GOT3 (cell line): ENCODE measurements around the gene GPR156.
A peak's percentile ranks its signal among the peaks of the same experiment; 100 is the strongest.

ENCODE experiments used
- DNase-seq: peaks from one replicate; lab custom pipeline; 2025; ENCODE audit warnings: mixed read lengths; lab: John Stamatoyannopoulos, UW

Gene GPR156

DNA sequence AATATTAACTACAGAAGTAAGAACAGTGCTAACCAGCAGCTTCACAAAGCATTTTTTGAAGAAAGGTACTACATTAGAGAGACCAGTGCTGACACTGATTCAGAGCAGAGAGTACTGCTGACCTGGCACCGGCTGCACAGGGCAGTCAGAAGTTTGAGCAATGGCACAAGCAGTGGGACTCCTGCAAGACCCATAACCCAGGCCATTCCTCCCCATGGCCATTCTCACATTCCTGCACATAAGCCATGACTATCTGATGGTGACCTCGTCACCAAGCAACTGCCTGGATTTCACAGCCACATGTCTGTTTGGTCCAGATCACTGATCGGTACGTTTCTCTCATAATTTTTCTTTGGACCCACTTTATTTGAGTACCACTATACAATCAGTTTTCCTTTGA is 88.7 kb downstream of the GPR156 start:
- no peak for DNase-seq

- DNase-seq, result no peak
These were observed 91.5 kb downstream of the GPR156 start for GRCh38 chr3:120193554-120193953.

GRCh38 chr3:120192579-120192978 is 92.4 kb downstream of the GPR156 start:
- DNase-seq, result no peak

DNA sequence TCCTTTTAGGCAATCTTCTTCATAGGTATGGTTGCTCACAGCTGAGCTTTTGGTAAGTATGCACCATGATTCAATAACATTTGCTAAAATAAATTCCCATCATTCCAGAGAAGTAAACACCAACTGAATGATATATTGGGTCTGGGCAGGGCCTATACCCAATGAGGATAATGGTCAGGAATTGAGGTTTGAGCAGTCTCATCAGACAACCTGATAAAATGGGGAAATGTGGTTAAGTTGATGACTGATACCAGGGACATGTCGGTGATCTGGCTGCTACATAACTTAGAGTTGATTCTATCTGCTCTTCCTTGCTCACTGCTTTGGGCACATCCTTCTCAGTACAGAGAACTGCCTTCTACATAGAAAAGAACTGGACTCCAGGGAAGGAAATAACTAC is 92.9 kb downstream of the GPR156 start:
- DNase-seq, result no peak

DNA sequence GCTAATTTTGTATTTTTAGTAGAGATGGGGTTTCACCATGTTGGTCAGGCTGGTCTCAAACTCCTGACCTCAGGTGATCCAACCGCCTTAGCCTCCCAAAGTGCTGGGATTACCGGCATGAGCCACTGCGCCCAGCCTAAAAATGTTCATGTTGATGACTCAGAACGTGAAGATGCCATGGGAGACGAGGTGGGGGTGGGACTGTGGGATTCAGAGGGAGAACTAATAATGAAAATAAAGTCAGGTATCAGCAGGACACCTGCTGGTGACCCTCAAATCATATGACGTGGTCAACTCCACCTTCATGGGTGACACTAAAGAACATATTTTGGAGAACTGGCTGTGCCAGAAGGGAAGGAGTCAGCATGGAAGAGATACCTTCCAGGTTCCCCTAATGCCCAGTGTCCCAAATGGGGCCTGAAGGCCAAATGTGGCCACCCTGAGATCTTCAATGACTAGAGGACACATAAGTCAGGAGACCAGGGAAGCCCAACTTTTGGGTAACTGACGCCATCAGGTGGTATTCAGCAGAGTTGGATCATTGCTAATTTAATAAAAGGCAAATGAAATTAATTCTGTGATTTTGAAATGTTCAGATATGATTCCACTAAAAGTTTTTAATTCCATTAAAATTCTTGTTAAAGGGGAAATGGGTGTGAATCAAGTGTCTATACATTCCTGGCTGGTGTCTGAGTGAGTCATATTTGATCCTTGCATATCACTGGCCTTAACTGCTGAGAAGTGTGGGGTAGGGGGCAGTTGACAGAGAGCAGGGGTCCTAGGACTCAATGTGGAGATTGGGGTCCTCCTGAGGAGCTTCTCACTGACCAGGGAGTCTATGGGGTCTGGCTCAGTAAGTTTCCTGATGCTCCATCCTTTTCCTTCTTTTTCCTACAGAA is 102.2 kb downstream of the GPR156 start:
- DNase-seq, result no peak

GRCh38 chr3:120181632-120182031 is 103.4 kb downstream of the GPR156 start:
- DNase-seq, result no peak

- no peak for DNase-seq
These were observed 104.2 kb downstream of the GPR156 start for GRCh38 chr3:120180731-120181412.

- no peak for DNase-seq
These were observed 107.2 kb downstream of the GPR156 start for GRCh38 chr3:120177707-120178306.

GRCh38 chr3:120177151-120177550 is 107.9 kb downstream of the GPR156 start:
- no peak for DNase-seq

GRCh38 chr3:120174811-120175539 is 110.0 kb downstream of the GPR156 start:
- DNase-seq, result no peak

GRCh38 chr3:120173056-120173675 is 111.9 kb downstream of the GPR156 start:
- DNase-seq, result no peak

GRCh38 chr3:120172070-120172469 is 113.0 kb downstream of the GPR156 start:
- no peak for DNase-seq

DNA sequence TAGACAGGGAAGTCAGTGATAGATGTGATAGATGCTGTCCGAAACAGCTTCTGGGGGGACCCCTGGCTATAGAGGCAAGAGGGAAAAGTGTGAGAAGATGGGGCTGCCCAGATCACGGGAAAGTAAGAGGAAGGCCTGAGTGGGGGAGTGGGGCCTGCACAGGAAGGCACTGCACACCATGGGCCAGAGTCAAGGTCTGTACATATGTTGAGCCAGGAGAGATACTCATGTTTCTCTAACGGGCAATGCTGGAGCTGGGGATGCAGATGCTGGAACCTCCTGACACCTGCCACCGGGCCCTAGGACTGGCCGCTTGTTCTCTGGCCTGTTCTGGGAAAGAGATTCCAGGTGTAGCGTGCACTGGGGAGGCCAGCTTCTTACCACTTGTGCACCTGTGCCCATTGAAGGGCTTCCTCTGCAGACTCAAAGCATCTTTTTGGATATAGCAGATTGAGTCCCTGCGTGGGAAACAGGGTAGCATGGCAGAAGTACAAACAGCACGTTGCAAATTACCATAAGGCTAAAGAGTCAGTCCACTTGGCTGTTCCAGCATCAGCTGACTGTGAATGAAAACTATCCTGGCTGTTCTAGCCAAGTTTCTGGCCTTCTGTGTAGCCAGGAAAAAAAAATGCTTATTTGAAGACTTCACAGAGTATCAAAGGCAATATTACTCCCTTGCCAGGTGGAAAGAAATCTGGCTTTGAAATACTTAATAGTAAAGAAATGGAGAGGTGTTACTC is 113.7 kb downstream of the GPR156 start:
- no peak for DNase-seq

DNA sequence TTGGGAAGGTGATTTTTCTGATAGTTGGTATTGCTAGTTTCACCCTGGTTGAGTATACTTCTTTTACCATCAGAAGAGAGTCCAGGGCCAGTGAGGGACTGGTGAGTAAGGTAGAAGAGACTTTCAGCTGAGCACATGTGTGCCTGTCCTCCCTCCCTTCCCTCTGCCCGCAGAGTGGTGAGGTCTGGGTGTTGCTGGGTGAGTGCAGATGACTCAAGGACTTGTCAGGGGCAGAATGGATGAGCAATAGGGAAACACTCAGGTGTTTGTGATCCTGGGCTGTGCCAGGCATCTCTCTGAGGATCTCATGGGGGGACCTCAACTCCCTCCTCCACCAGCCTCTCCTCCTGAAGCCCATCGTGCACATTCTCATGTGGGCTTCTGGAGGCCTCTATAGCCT is 114.8 kb downstream of the GPR156 start:
- DNase-seq, result peak; percentile 39

- DNase-seq, result no peak
These were observed 115.6 kb downstream of the GPR156 start for GRCh38 chr3:120169407-120169806.

GRCh38 chr3:120168611-120169010 is 116.4 kb downstream of the GPR156 start:
- DNase-seq, result no peak

DNA sequence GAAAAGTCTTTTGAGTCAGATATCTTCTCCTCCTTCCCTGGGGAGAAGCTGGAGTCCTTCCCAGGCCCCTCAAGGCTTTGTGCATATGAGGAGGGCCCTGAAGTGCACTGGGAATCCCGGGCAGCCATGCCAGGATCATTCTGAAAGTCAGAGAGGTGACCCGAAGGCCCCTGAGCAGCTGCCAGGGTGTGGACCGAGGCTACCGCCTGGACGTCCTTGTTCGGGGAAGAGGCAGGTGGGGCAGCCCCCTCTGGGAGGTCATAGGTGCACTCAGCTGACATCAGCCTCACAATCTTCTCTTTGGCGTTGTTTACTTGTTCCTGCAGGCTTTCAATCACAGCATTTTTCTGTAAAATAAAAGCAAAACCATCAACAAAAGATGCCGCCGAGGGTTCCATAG is 117.0 kb downstream of the GPR156 start:
- no peak for DNase-seq

GRCh38 chr3:120167488-120167887 is 117.5 kb downstream of the GPR156 start:
- DNase-seq, result no peak

GRCh38 chr3:120163816-120164215 is 121.2 kb downstream of the GPR156 start:
- DNase-seq, result no peak

- no peak for DNase-seq
These were observed 122.0 kb downstream of the GPR156 start for GRCh38 chr3:120163026-120163425.

DNA sequence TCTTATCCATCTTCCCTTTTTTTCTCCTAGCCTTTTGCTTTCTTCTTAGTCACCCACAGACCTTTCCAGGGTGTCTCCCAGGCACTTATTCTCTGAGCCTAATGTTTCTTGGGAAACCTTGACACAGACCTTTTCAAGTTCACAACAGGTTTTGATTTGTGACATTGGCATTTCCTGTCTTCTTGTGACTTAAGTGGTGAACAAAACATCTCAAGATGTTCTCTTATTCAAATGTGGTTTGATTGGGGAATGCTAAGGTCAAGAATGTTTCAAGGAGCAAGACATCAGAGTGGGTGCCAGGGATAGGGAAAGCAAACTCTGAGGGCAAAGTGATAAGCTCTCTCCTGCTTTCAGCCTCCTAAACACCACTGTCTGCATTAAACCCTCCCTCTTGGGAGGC is 122.6 kb downstream of the GPR156 start:
- DNase-seq, result no peak
